NCI-H524 treated with DMSO at 0.1 percent for 48 hours (cell line): ENCODE measurements around the gene ADAMTS2.

Experiments
- DNase-seq: peaks from one replicate; lab custom pipeline; 2025; lab: John Stamatoyannopoulos, UW

Gene ADAMTS2

DNA sequence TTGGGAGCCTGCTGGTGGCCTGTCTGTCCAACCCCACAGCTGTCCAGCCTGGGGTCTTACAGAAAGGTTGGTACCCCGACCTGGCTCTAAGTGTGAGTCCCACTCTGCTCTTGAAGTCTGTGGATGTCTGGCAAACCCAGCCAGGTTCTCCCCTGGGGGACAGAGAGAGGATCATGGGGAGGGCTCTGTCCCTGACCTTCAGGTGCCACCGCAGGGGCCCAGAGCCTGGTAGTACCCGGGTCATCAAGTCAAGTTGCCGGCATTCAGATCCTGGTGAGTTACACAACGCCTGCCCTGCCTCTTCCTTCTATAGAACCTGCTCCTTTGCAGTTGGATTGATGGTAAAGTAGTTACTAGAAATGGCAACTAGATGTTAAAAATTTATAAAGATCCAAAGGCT, 66.7 kb downstream of the ADAMTS2 start:
- no peak for DNase-seq

DNA sequence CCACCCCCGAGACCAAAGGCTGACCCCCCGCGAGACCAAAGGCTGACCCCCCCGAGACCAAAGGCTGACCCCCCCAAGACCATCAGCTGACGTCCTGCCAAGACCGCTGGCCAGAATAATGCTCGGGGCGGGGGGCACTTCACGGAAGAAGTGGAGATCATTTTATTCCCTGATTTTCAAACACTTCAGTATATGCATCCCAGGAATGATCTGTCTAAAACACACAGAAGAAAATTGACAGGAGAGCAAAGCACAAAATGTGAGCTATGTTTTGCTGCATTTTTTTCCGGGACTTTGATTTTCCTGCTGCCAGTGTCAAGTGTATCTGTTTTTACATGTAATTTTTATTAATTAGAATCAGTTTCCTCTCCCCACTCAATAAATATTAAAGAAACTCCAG, 67.1 kb downstream of the ADAMTS2 start:
- DNase-seq = no peak

DNA sequence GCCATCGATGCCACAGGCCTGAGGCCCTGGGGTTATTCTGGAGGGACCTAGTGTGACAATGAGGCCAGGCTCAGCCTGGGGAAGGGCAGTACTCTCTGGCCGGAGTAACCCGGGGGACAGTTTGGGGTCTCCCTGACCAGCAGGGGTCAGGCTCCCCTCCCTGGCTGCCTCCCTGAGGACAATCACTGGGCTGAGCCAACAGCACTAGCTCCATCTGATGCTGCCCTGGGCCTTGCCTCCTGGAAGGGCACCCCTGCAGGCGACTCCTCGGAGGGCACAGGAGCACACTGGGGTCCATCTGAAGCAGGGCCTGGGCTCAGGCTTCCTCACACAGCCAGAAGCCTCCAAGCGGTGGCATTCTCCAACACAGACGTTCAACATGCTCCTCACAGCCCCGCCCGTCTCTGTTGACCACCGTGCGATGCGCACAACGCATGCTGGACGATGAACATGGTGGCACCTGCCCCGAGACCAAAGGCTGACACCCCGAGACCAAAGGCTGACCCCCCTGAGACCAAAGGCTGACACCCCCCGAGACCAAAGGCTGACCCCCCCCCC, 68.3 kb downstream of the ADAMTS2 start:
- no peak for DNase-seq

DNA sequence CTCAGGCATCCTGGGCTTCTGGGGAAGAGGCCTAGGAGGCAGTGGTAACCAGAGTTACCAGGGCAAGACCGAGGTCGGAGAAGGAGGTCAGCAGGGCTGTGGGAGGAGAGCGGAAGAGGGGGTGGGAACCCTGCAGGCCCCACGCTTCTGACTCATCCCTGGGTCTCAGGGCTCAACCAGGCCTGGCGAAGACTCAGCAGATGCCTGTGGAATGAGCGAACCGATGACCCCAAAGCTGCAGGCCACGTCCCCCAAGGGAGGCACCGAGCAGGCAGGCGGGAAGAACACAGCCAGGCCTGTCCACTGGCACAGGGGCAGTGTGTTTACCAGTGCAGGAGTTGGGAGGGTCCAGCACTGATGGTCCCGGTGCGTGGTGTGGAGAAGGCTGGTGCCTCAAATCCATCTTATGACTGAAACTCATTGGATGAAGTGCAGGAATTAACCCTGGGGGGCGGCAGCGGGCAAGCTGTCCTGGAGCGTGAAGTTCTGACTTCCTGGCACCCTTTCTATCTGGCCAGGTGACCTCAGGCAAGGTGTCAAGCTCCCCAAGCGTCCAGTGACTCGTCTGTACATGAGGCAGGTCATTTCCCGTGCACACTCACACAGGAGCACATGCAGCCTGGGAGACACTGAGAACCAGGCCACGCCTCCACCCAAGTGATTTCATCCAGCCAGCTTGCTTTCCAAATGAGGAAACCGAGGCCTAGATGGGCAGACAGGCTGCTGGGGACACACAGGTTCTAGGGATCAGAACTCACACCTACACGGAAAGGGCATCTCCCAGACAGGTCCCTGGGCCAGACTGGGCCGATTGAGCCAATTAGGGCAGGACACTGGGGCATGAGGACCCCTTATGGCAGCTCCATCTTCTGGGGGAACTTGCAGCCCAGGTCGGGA, 69.1 kb downstream of the ADAMTS2 start:
- no peak for DNase-seq

DNA sequence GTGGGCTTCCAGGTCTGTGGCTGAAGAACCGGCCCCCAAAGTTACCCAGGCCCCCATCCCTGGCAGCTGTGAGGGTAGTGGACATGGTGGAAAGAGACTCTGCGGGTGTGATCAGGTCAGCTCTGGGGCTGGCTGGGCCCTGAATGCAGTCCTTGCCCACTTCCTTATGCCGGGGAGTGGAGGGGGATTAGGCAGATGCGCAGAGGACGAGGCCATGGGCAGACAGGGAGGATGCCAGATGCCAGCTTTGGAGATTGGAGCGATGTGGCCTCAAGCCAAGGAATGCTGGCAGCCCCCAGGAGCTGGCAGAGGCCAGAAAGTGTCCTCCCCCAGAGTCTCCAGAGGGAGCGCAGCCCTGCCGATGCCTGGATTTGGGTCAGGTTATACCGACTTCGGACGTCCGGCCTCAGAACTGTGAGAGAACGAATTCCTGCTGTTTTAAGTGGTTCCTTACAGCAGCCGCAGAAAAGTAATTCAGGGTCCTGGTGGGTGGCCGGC, 69.8 kb downstream of the ADAMTS2 start:
- DNase-seq = no peak

DNA sequence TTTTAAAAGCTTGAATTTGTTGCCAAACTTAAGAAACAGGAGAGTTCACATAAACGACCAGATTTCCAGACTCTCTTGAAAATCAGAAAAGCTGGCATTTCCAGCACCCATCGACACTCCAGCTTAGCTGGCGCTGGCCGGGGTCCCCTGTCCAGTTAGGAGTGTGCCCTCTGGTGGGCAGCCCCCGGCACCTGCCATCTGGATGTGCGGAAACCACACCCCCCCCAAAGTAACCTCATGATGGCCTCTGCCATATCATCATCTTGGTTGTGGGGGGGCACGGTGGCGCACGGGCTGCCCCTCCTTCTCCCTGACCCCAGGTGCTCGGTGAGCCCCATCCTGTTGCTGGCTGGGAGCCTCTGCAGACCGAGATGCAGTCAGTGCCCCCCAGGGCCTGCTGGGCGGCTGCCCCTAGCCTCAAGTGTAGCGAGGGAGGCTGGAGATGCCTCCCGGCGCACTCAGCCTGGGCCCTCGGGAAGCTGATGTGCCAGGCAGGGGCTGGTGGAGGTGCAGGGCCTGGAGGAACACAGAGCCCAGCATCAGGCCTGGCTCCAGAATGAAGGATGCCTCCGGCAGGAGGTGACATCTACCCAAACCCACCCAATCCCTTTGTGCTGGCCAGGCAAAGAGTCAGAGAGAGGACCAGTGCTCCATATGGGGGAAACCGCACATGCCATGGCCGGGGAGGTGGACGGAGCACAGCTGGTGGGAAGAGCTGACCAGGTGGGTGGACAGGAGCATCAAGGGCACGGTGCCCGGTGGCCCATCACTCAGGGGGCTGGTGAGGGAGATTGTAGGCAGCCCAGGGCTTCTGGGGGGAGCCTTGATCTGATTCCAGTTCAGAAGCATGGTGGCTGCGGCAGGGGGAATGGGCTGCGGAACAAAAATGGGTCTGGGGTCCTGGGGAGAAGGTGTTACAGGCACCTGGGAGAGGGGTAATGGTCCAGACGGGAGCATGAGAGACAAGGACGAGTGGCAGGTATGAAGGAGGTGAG, 70.6 kb downstream of the ADAMTS2 start:
- no peak for DNase-seq

DNA sequence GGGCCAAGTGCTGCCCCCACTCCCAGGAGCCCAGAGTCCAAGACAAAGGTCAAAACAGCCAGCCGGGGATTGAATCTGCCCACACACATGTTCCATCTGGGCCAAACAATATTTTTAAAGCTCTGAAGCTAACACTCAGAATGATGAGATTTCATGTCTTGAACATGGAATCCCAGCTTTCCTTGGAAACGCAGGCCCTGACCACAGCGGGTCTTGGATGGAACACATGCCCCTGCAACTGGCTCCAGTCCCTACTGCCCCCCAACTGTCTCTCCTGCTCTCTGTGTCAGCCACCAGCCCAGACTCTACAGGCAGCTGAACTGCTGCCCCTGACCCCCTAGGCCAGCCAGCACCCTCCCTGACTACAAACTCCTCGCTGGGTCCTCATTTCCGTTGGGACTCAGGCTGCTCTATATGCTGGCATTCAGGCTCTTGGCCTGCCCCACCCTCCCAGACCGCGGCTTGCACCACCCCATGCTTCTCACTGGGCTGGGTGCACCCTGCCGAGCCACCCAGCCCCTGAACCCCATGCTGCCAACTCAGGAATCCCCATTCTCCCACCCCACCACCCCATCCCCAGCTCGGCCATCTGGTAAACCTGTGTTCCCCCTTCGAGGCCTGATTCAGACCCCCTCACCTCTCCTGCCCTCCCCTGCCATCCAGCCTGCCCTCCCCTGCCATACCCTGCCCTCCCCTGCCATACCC, 71.7 kb downstream of the ADAMTS2 start:
- no peak for DNase-seq

DNA sequence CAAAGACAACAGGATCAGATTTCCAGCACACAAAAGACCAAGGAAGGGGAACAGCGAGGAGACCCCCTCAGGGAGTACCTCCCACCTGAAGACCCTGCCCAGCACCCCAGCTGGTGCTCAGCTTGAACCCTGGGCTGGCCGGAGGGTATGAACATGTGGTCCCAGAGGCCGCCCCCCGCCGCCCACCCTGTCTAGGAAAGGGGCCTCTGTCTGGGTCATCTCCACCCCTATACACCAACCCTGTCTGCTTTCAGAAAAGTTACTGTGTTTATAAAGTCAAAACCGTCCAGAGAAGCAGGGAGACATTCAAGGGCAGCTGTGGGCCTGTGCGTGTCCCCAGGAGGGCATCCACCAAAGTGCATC, 72.2 kb downstream of the ADAMTS2 start:
- no peak for DNase-seq

DNA sequence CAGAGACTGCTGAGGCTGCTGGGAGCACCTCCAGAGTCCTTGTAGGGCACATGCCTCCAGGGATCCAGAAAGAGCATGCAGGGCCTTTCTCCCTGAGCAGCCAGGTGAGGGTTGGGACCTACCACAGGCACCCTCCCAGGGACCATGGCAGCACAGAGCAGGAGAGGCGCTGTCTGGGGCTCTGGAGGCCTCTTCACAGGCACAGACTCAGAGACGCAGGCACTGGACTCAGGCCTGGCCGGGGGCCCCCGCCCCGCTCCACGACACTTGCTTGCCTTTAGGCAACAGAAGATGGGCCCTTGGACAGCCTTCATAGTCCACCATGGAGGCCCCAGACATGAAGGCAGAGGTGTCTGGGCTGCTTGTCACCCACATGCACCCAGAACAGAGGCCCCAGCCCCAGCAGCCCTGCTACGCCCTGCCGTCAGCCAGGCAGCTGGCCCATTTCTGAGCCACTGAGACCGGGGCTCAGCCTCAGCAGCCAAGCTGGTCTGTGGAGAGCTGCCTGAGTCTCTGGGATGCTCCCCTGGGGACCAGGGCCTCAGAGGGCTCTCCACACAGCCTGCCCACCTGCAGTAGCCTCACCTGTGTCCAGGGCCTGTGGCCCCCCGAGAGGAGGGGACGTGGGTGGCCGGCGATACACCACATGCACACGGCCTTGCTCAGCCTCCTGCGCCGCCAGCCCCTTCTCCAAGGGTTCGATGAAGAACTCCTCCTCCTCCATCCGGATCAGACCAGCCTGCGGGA, 72.8 kb downstream of the ADAMTS2 start:
- no peak for DNase-seq

DNA sequence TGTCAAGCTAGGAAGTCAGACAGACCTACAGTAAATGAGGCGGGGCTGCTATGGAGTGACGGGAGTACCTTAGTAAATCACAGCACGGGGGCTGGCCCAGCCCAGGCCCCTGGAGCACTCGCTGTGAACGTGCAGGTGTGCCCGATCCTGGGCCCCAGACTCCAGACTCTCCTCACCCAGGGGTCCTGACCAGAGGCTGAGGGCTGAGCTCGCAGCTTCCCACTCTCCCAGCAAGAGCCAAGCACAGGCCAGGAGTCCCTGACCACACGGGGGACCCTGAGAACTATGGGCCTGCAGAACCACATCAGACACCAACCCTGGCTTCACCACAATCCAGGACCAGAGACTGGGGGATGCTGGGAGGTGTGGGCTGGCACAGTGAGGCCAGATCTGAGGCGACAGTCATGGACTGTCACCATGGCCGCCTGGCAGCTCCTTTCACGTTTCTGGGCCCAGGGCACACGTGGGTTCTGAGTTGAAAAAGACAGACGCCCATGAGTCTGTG, 73.4 kb downstream of the ADAMTS2 start:
- DNase-seq = no peak

DNA sequence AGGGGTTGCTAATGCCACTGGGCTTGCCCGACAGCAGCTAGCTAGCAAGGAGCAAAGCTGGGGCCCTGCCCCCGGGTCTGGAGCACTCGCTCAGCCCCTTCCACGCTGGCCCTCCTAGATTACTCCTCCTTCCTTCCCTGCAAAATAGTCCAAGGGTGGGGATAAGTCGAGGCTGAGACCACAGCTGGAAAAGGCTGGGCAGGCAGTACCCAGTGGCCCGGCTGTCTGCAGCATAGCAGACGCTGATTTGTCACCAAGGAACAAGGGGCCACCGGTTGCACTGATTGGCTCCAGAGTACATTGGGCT, 73.9 kb downstream of the ADAMTS2 start:
- DNase-seq = no peak

DNA sequence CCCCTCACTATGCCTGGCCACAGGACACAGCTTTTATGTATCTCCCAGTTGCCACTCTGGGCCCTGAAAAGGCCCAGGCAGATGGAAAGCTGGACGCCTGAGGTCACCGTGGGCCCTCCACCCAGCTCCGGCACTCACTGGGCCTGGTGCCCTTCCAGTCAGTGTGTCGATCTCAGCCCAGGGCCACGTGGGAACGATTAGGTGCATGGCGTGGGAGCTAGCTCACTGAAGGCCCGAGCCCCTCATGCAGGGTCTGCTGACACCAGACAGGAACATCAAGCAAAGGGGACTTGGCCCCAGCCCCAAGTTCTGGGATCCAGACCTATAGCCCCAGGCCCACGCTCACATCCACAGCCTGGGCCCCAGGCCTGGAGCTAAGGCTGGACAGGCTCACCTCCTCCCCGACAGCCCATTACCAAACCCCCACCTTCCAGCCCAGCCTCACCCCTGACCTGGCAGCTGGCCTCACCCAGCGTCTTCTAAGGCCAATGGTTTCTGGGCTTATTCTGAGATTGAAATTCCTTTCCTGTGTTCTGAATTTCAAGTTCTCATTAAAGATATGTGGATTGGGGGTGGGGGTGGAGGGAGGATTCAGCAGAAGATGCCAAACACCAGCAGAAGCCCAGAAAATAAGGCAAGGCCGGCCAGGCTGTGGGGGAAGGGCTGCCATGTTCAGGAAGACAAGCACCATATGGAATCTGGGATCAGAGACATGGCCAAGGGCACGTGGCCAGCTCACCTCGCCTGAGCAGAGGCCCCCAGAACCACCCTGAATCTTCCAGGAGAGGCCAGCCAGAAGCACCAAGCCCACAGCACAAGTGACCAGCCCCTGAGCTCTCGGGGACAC, 74.5 kb downstream of the ADAMTS2 start:
- no peak for DNase-seq

DNA sequence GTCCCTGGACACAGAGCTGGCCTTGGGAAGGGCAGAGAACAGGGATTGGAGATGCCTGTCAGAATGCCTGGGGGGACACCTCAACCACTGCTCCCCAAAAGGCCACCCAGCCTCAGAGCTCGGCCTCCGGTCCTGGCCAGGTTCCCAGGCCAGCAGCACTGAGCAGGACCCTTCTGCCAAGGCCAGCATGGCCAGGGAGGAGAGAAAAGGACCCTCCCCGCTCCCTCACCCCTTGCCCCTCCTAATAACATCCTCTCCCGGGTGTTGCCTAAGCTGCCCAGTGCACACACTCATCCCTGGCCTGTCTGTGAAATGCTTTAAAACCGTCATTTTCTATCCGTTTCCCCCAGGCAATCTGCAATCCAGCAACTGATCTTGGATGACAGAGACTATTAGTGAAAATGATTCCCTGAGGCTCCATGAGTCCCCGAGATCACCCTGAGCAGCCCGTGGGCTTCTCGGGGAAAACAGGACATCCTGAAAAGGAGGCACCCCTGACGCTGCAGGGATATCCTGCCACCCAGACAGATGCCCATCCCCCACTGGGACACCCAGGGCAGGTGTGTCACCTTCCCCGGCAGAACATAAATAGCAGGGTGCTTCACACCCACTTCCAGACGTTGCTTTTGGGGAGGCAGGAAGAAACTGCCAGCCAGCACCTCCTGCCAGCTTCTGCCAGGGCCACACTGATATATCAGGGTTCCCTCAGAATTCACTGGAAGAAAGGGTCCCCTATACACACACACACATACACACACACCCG, 75.3 kb downstream of the ADAMTS2 start:
- DNase-seq = no peak

DNA sequence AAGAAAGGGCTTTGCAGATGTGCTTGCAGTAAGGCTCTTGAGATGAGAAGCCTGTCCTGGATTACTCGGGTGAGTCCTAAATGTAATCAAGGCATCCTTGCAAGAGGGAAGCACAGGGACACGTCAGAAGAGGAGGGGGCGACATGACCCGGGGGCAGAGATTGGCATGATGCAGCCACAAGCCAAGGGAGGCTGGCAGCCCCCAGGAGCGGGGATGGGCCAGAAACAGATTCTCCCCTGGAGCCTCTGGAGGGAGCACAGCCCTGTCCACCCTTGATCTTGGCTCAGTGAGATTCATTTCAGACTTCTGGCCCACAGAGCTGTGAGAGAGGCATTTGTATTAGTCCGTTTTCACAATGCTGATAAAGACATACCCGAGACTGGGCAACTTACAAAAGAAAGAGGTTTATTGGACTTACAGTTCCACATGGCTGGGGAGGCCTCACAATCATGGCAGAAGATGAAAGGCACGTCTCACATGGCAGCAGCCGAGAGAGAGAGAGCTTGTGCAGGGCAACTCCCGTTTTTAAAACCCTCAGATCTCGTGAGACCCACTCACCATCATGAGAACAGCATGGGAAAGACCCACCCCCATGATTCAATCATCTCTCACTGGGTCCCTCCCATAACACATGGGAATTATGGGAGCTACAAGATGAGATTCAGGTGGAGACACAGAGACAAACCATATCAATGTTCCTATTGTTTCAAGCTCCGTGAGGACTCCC, 76.1 kb downstream of the ADAMTS2 start:
- DNase-seq = no peak

DNA sequence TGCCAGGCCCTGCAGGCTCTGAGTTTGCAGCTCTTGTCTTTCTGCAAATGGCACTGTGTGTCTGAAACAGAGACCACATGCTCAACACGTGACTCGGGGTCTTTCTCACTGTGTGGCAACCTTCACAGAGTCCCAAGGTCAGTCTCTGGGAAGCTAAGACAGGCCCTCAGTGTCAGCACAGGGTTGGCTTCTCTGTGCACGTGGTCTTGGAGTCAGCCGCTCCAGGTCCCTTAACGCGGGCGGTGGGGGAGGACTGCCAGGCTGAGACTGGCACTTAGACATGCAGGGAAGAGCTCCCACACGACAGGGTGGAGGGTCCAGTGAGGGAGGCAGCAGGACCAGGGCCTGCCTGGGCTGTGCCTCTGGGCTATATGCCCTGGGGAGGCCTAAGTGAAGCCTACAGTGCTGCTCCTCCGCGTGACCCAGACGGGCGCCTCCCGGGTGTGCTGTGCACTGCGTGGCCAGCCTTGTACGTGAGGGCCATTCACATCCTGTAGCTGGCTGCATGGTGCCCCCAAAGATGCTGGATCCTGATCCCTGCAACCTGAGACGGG, 76.8 kb downstream of the ADAMTS2 start:
- DNase-seq = no peak

DNA sequence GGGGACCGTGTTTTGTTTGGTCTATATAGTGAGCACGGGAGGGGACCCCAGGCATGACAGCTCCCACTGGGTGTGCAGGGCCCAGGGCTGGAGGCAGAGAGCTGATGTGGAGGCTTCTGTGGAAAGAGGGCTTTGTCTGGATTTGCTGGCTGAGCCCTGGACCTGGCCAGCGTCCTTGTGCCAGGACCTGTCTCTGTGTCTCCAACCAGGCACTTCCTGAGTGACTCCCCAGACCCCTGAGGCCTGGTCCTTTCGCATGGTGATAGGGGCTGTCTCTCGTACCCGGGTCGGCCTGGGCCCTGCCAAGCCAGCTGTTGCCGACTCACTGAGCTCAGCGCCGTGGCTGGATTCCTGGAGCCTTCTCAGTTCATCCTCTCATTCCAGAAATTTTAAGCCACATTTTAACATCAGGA, 77.6 kb downstream of the ADAMTS2 start:
- no peak for DNase-seq

DNA sequence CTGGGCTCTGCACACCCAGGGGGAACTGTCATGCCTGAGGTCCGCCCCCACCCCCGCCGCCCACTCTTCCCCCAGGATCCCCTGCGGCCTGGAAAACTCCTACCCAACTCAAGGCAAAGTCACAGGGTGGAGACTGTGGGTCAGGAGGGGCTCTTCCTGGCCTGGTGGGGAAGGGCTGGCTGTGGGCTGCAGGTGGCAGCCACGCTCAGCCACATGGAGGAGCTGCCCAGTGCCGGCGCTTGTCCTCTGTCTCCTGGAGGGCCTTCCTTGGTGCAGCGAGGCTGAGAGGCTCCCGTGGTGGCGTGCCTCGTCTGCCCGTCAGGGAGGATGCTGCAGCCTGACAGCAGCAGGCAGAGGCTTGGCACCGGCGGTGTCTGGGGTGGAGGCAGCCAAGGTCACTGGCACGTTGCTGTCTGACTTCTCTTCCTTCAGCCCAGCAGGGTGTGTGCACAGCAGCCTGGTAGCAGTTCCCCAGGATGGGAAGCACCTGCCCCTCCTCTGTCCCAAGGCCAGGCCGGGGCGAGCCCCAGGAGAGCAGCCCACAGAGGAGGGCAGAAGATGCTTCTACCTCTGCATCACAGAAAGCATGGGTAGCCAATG, 78.1 kb downstream of the ADAMTS2 start:
- DNase-seq = no peak
